NCI-H187 treated with DMSO at 0.1 percent for 48 hours (cell line): ENCODE measurements around the gene ALDH4A1.

Experiments
- DNase-seq: peaks from one replicate; lab custom pipeline; 2025; lab: John Stamatoyannopoulos, UW

Gene ALDH4A1

GRCh38 chr1:18939398-18940302 is 37.3 kb upstream of the ALDH4A1 start:
- no peak for DNase-seq

- no peak for DNase-seq
Observed at GRCh38 chr1:18938707-18939070, 36.3 kb upstream of the ALDH4A1 start.

GRCh38 chr1:18938008-18938706 is 35.8 kb upstream of the ALDH4A1 start:
- DNase-seq = no peak

- no peak for DNase-seq
Observed at GRCh38 chr1:18937539-18937938, 35.2 kb upstream of the ALDH4A1 start.

- DNase-seq = no peak
Observed at GRCh38 chr1:18936814-18937481, 34.6 kb upstream of the ALDH4A1 start.

GRCh38 chr1:18936471-18936813 is 34.1 kb upstream of the ALDH4A1 start:
- DNase-seq = no peak

- DNase-seq = peak; percentile 64
Observed at GRCh38 chr1:18934205-18935000, 32.0 kb upstream of the ALDH4A1 start.

- DNase-seq = no peak
Observed at GRCh38 chr1:18932879-18933278, 30.5 kb upstream of the ALDH4A1 start.

GRCh38 chr1:18932387-18932786 is 30.0 kb upstream of the ALDH4A1 start:
- no peak for DNase-seq

- DNase-seq = no peak
Observed at GRCh38 chr1:18931730-18932129, 29.4 kb upstream of the ALDH4A1 start.

- DNase-seq = no peak
Observed at GRCh38 chr1:18929686-18930085, 27.3 kb upstream of the ALDH4A1 start.

GRCh38 chr1:18928985-18929384 is 26.6 kb upstream of the ALDH4A1 start:
- DNase-seq = no peak

GRCh38 chr1:18928406-18928805 is 26.1 kb upstream of the ALDH4A1 start:
- no peak for DNase-seq

GRCh38 chr1:18927654-18928272 is 25.4 kb upstream of the ALDH4A1 start:
- no peak for DNase-seq

GRCh38 chr1:18927082-18927653 is 24.8 kb upstream of the ALDH4A1 start:
- no peak for DNase-seq

GRCh38 chr1:18926315-18927081 is 24.1 kb upstream of the ALDH4A1 start:
- DNase-seq = no peak

- no peak for DNase-seq
Observed at GRCh38 chr1:18925279-18925678, 22.9 kb upstream of the ALDH4A1 start.

GRCh38 chr1:18924221-18924691 is 21.9 kb upstream of the ALDH4A1 start:
- no peak for DNase-seq

- DNase-seq = no peak
Observed at GRCh38 chr1:18923756-18924211, 21.4 kb upstream of the ALDH4A1 start.
